HCT116 (cell line): ENCODE data around the gene PIK3IP1.

ENCODE experiments used
- CEBPB ChIP-seq: IDR thresholded peaks from 2 replicates; pipeline ENCODE4 v1.6.1; 2012; ENCODE audit warnings: low read depth
- EZH2phosphoT487 ChIP-seq: fragments of 200-600 bp; IDR thresholded peaks from 2 replicates; pipeline ENCODE4 v1.6.1; 2018; ENCODE audit warnings: antibody characterized with exemption, borderline replicate concordance
- FOSL1 ChIP-seq: IDR thresholded peaks from 2 replicates; pipeline ENCODE4 v1.6.1; 2012; ENCODE audit warnings: low read depth
- JUND ChIP-seq: IDR thresholded peaks from 2 replicates; pipeline ENCODE4 v1.6.1; 2012
- POLR2A ChIP-seq: IDR thresholded peaks from 2 replicates; pipeline ENCODE4 v1.7.0; 2011; ENCODE audit warnings: borderline replicate concordance; ENCODE audit not compliant: insufficient read depth, insufficient read length; ENCODE audit errors: extremely low read depth
- ZNF274 ChIP-seq: fragments of 200-500 bp; sonication (Bioruptor generic); IDR thresholded peaks from 2 replicates; pipeline ENCODE4 v1.6.1; 2014; ENCODE audit warnings: mild to moderate bottlenecking, low read depth, low read length, inconsistent platforms
- TF ChIP-seq, protein P1 (sequence below), 3 experiments: fragments of 200-600 bp in 1 of 3; sonication (generic) in 1 of 3; IDR thresholded peaks in 2 of 3; conservative IDR thresholded peaks in 1 of 3; 2 replicates each; pipeline ENCODE4 v1.5.1; 2012 to 2017; ENCODE audit warnings: low read depth in 2 of 3, low read length in 2 of 3, antibody characterized with exemption in 1 of 3, borderline replicate concordance in 1 of 3, control low read depth in 1 of 3, mild to moderate bottlenecking in 1 of 3, mixed read lengths in 1 of 3, mixed run types in 1 of 3, moderate library complexity in 1 of 3; ENCODE audit not compliant: insufficient read depth in 1 of 3

DNA sequence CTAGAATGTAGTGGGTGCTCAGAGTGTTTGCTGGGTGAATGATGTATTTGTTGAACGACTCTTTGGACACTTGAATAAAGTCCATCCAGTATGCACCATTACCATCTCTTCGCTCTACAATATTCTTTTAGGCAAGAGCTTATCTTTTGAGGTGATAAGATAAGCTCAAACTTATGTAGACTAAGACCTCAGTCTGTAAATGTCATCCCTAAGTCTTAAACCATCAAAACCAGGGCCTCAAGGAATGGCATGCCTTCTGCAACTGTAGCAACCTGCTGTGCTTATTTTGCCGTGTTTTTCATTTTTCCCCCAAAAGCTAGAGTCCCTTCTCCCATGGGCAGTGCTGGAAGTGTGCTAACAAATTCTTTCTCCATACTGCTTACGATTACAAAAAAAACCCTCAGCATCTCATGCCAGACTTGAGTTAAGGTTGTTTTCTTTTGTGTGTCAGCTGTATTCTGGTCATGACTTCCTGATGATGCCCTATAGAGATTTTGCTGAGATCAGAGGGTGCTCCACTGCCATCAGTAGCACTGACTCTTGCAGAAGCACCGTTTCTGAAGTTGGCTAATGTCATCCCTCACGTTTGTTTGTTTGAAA lies 52.4 kb downstream of the PIK3IP1 start:
- TF ChIP-seq, protein P1, sequence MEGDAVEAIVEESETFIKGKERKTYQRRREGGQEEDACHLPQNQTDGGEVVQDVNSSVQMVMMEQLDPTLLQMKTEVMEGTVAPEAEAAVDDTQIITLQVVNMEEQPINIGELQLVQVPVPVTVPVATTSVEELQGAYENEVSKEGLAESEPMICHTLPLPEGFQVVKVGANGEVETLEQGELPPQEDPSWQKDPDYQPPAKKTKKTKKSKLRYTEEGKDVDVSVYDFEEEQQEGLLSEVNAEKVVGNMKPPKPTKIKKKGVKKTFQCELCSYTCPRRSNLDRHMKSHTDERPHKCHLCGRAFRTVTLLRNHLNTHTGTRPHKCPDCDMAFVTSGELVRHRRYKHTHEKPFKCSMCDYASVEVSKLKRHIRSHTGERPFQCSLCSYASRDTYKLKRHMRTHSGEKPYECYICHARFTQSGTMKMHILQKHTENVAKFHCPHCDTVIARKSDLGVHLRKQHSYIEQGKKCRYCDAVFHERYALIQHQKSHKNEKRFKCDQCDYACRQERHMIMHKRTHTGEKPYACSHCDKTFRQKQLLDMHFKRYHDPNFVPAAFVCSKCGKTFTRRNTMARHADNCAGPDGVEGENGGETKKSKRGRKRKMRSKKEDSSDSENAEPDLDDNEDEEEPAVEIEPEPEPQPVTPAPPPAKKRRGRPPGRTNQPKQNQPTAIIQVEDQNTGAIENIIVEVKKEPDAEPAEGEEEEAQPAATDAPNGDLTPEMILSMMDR (IDR thresholded peaks at IDR 0.05 in 2 of 3, conservative IDR thresholded peaks at IDR 0.05 in 1 of 3; ENCODE audit: borderline replicate concordance in 1 of 3, insufficient read depth in 1 of 3, low read depth in 2 of 3, low read length in 2 of 3) = no peak
- TF ChIP-seq CEBPB = no peak
- no peak for TF ChIP-seq POLR2A
- no peak for TF ChIP-seq JUND
- TF ChIP-seq EZH2phosphoT487 = no peak
- no peak for TF ChIP-seq ZNF274
- no peak for TF ChIP-seq FOSL1
